OCI-LY7 (cell line): ENCODE data around the gene GTF2IRD1. TPM values are rescaled to one million over a fixed set of nuclear protein-coding genes. Genes with fewer than 3 reads are reported as not detected.

Source experiments
- BruUV-seq: library from RNA; stranded (reverse); fragments of 400-500 nt; replicated peaks from 2 replicates; lab custom pipeline; 2021; lab: Mats Ljungman, UMichigan
- CTCF ChIA-PET: fragments of 300-600 bp; sonication (Branson Sonifier 250); formaldehyde crosslinking; loops from one replicate; lab custom pipeline; 2022; ENCODE audit warnings: antibody characterized with exemption; ENCODE audit not compliant: unreplicated experiment; lab: Charles Lee
- POLR2A ChIA-PET: fragments of 300-600 bp; sonication (Branson Sonifier 250); formaldehyde crosslinking; loops from one replicate; lab custom pipeline; 2022; ENCODE audit warnings: antibody characterized with exemption; lab: Charles Lee
- DNase-seq: peaks from one replicate; pipeline ENCODE4 v3.0.0-alpha.2; 2015; ENCODE audit warnings: low spot score
- H2AFZ ChIP-seq: fragments of 200-600 bp; sonication (generic), shearing (Covaris generic); 2 replicates; pipeline ENCODE4 v1.6.1; 2014; ENCODE audit warnings: mild to moderate bottlenecking, antibody characterized with exemption, low read length, moderate library complexity
- H3K27ac ChIP-seq: fragments of 200-600 bp; sonication (generic); 2 replicates; pipeline ENCODE4 v1.5.1; 2014; ENCODE audit warnings: mixed run types, low read depth, mild to moderate bottlenecking, moderate library complexity, low read length, inconsistent platforms; ENCODE audit not compliant: poor library complexity, severe bottlenecking
- H3K36me3 ChIP-seq: fragments of 200-600 bp; sonication (generic); 2 replicates; pipeline ENCODE4 v1.6.1; 2014; ENCODE audit warnings: mild to moderate bottlenecking, antibody characterized with exemption, low read length, moderate library complexity, mixed read lengths; ENCODE audit not compliant: insufficient read depth
- H3K4me1 ChIP-seq: fragments of 200-600 bp; sonication (generic); 2 replicates; pipeline ENCODE4 v1.5.1; 2014; ENCODE audit warnings: mild to moderate bottlenecking, low read length; ENCODE audit not compliant: insufficient read depth, poor library complexity, severe bottlenecking
- H3K4me2 ChIP-seq: fragments of 200-600 bp; sonication (generic); 2 replicates; pipeline ENCODE4 v1.6.1; 2014; ENCODE audit warnings: mild to moderate bottlenecking, low read length
- H3K4me3 ChIP-seq: fragments of 200-600 bp; sonication (generic); 2 replicates; pipeline ENCODE4 v1.5.1; 2014; ENCODE audit warnings: mild to moderate bottlenecking, low read depth, low read length; ENCODE audit not compliant: poor library complexity, severe bottlenecking
- H3K79me2 ChIP-seq: fragments of 200-600 bp; sonication (generic); 2 replicates; pipeline ENCODE4 v1.6.1; 2016; ENCODE audit warnings: low read depth, mild to moderate bottlenecking, low read length, moderate library complexity, mixed read lengths; ENCODE audit not compliant: insufficient read depth
- H3K9me2 ChIP-seq: fragments of 200-600 bp; sonication (generic); 2 replicates; pipeline ENCODE4 v1.6.1; 2016; ENCODE audit warnings: mild to moderate bottlenecking, low read length, mixed read lengths; ENCODE audit not compliant: insufficient read depth
- H3K9me3 ChIP-seq: fragments of 200-600 bp; sonication (generic); 2 replicates; pipeline ENCODE4 v1.6.1; 2014; ENCODE audit warnings: mild to moderate bottlenecking, mixed run types, low read length, mixed read lengths
- H4K20me1 ChIP-seq: fragments of 200-600 bp; sonication (generic); 2 replicates; pipeline ENCODE4 v1.6.1; 2014; ENCODE audit warnings: mild to moderate bottlenecking, antibody characterized with exemption, low read length, moderate library complexity, mixed read lengths; ENCODE audit not compliant: insufficient read depth
- CTCF ChIP-seq: fragments of 200-600 bp; sonication (generic); conservative IDR thresholded peaks from 2 replicates; pipeline ENCODE4 v1.5.1; 2014; ENCODE audit warnings: mild to moderate bottlenecking, antibody characterized with exemption, low read length, moderate library complexity, mixed read lengths
- EZH2phosphoT487 ChIP-seq: fragments of 200-600 bp; sonication (generic); IDR thresholded peaks from 2 replicates; pipeline ENCODE4 v1.6.1; 2018; ENCODE audit warnings: low read depth, borderline replicate concordance, mild to moderate bottlenecking, mixed run types, antibody characterized with exemption, low read length, moderate library complexity, mixed read lengths
- intact Hi-C: fragments of 100-400 bp; cut with micrococcal nuclease; formaldehyde crosslinking; loops from one replicate; pipeline ENCODE4 v1.10.0; 2022; ENCODE audit not compliant: unreplicated experiment
- total RNA-seq, 2 experiments: library from RNA; depleted of rRNA in 1 of 2; stranded (reverse); fragments of >200 nt in 1 of 2; shearing (Covaris generic) in 1 of 2; gene quantifications; 2 replicates each; pipeline ENCODE4 v1.2.3, GENCODE V29; 2014 to 2022

GTF2IRD1 gene
- total RNA-seq, 2 experiments from 2014 or later = 4.4 to 34.3 TPM

- H3K4me1 ChIP-seq = peaks cover 10% of the 10 kb centered on the region
- intact Hi-C loops = no loop called here
- no peak overlapping the region for H3K4me3 ChIP-seq
- ChIA-PET CTCF (no interaction called here), POLR2A (no interaction called here)
- H2AFZ ChIP-seq = no peak overlapping the region
- DNase-seq = no peak
- H3K27ac ChIP-seq = no peak overlapping the region
- no TSS peak for BruUV-seq
- H3K36me3 ChIP-seq = no peaks in the 10 kb centered on the region
- H3K9me2 ChIP-seq = no peaks in the 10 kb centered on the region
- TF ChIP-seq EZH2phosphoT487 = no peak
- TF ChIP-seq CTCF = no peak
- H3K79me2 ChIP-seq = no peaks in the 10 kb centered on the region
- no peak overlapping the region for H3K4me2 ChIP-seq
- no peaks in the 10 kb centered on the region for H3K9me3 ChIP-seq
- H4K20me1 ChIP-seq = no peaks in the 10 kb centered on the region
Observed at GRCh38 chr7:74585844-74586243, 132.1 kb downstream of the GTF2IRD1 start.

GRCh38 chr7:74586258-74587175 is 132.8 kb downstream of the GTF2IRD1 start:
- TF ChIP-seq EZH2phosphoT487 = no peak
- no peak for TF ChIP-seq CTCF
- no peak overlapping the region for H3K27ac ChIP-seq
- ChIA-PET CTCF (no interaction called here), POLR2A (interaction anchor here (1.1 kb wide), 1 partner anchor 116 kb away, joined by 3 read pairs; no protein-coding TSS in a partner anchor)
- H2AFZ ChIP-seq = no peak overlapping the region
- no peak for DNase-seq
- no peaks in the 10 kb centered on the region for H3K9me3 ChIP-seq
- no TSS peak for BruUV-seq
- H3K9me2 ChIP-seq = no peaks in the 10 kb centered on the region
- no peak overlapping the region for H3K4me3 ChIP-seq
- peaks cover 10% of the 10 kb centered on the region for H3K4me1 ChIP-seq
- intact Hi-C loops = no loop called here
- peaks cover under 1% of the 10 kb centered on the region; the same call in 1 of the 2 replicates for H3K36me3 ChIP-seq
- H3K4me2 ChIP-seq = no peak overlapping the region
- no peaks in the 10 kb centered on the region for H4K20me1 ChIP-seq
- H3K79me2 ChIP-seq = no peaks in the 10 kb centered on the region
